GM13977 (cell line): ENCODE results near the gene BCAN.

Experiments used
- DNase-seq: peaks from one replicate; pipeline ENCODE4 v3.0.0; 2012; ENCODE audit warnings: low spot score
- CTCF ChIP-seq: IDR thresholded peaks from 2 replicates; pipeline ENCODE4 v1.5.1; 2012; ENCODE audit warnings: mild to moderate bottlenecking, control low read depth; ENCODE audit not compliant: insufficient read depth; ENCODE audit errors: extremely low read depth, missing control alignments
- in situ Hi-C: fragments of 300-500 bp; cut with MboI; formaldehyde crosslinking; loops from one replicate; pipeline ENCODE4 v1.12.0; 2022; ENCODE audit warnings: low sequenced_read_pairs, low pct_unique_long_range_greater_than_20kb, mixed read lengths, inconsistent platforms; ENCODE audit not compliant: unreplicated experiment

The BCAN gene

GRCh38 chr1:156697481-156697880 lies 55.6 kb downstream of the BCAN start:
- in situ Hi-C loops = no loop called here
- no peak for DNase-seq
- no peak for TF ChIP-seq CTCF

GRCh38 chr1:156698995-156699394 lies 57.1 kb downstream of the BCAN start:
- DNase-seq = no peak
- in situ Hi-C loops = no loop called here
- TF ChIP-seq CTCF = no peak

- in situ Hi-C loops = loop anchor here (25.0 kb wide), 1 partner anchor 161 kb away; the partner anchor contains the start of genes INSRR and NTRK1
- DNase-seq = no peak
- TF ChIP-seq CTCF = no peak
These were observed 59.0 kb downstream of the BCAN start for GRCh38 chr1:156700736-156701531.

- DNase-seq = no peak
- in situ Hi-C loops = loop anchor here (25.0 kb wide), 1 partner anchor 159 kb away; the partner anchor contains the start of genes INSRR and NTRK1
- TF ChIP-seq CTCF = no peak
These were observed 61.4 kb downstream of the BCAN start for GRCh38 chr1:156703336-156703735.

- no peak for DNase-seq
- in situ Hi-C loops = loop anchor here (25.0 kb wide), 1 partner anchor 159 kb away; the partner anchor contains the start of genes INSRR and NTRK1
- TF ChIP-seq CTCF = no peak
These were observed 61.8 kb downstream of the BCAN start for GRCh38 chr1:156703741-156704140.

GRCh38 chr1:156704166-156704711 lies 62.3 kb downstream of the BCAN start:
- in situ Hi-C loops = loop anchor here (25.0 kb wide), 1 partner anchor 158 kb away; the partner anchor contains the start of genes INSRR and NTRK1
- TF ChIP-seq CTCF = no peak

More at GRCh38 chr1:156704166-156704711, 62.3 kb downstream of the BCAN start:
- DNase-seq = no peak
